ENCODE data around the gene ZNF507.

The ZNF507 gene

DNA sequence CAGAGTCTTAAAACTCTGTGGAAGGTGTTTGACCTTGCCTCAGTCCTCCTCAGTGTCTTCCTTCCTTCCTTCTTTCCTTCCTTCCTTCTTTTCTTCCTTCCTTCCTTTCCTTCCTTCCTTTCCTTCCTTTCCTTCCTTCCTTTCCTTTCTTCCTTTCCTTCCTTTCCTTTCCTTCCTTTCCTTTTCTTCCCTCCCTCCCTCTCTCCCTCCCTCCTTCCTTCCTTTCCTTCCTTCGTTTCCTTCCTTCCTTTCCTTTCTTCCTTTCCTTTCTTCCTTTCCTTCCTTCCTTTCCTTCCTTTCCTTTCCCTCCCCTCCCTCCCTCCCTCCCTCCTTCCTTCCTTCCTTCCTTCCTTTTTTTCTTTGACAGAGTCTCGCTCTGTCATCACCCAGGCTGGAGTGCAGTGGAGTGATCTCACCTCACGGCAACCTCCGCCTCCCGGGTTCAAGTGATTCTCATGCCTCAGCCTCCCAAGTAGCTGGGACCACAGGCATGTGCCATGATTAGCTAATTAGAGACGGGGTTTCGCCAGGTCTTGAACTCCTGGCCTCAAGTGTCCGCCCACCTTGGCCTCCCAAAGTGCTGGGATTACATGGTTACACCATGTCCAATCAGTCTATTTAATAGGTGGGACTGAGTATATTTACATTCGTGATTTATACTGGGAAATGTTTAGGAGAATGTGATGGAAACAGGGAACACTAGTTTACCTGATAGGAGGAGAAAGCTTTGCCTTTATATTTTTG, 16.3 kb downstream of the ZNF507 start:
- Histone ChIP-seq H3K9me3 (ENCODE audit: insufficient read depth, low read length) (no peaks in the 10 kb centered on the region), H3K9ac (ENCODE audit: insufficient read length, low read depth) (no peak overlapping the region), H3K36me3 (ENCODE audit: insufficient read depth, insufficient read length, low read length) (peaks cover 79% of the 10 kb centered on the region), H3K4me3 (ENCODE audit: insufficient read length, low read depth) (no peak overlapping the region), H3K27me3 (ENCODE audit: insufficient read depth, insufficient read length) (no peaks in the 10 kb centered on the region), H3K4me1 (ENCODE audit: insufficient read depth, insufficient read length) (no peaks in the 10 kb centered on the region)
- no peak for TF ChIP-seq ZNF274 (IDR thresholded peaks at IDR 0.05; ENCODE audit: low read depth, low read length)
- no peak for TF ChIP-seq SUZ12 (IDR thresholded peaks at IDR 0.05; ENCODE audit: extremely low read depth, insufficient read depth, insufficient read length)
- no peak for TF ChIP-seq YY1 (IDR thresholded peaks at IDR 0.05; ENCODE audit: insufficient read depth, insufficient read length)
- DNase-seq (ENCODE audit: low read depth, low spot score) = no peak

GRCh38 chr19:32362318-32362691, 16.9 kb downstream of the ZNF507 start:
- H3K9me3 ChIP-seq (ENCODE audit: insufficient read depth, low read length) = no peaks in the 10 kb centered on the region
- H3K4me3 ChIP-seq (ENCODE audit: insufficient read length, low read depth) = no peak overlapping the region
- TF ChIP-seq SUZ12 (IDR thresholded peaks at IDR 0.05; ENCODE audit: extremely low read depth, insufficient read depth, insufficient read length) = no peak
- TF ChIP-seq ZNF274 (IDR thresholded peaks at IDR 0.05; ENCODE audit: low read depth, low read length) = no peak
- TF ChIP-seq YY1 (IDR thresholded peaks at IDR 0.05; ENCODE audit: insufficient read depth, insufficient read length) = no peak
- H3K27me3 ChIP-seq (ENCODE audit: insufficient read depth, insufficient read length) = no peaks in the 10 kb centered on the region
- H3K9ac ChIP-seq (ENCODE audit: insufficient read length, low read depth) = no peak overlapping the region
- H3K4me1 ChIP-seq (ENCODE audit: insufficient read depth, insufficient read length) = no peaks in the 10 kb centered on the region
- peaks cover 79% of the 10 kb centered on the region for H3K36me3 ChIP-seq (ENCODE audit: insufficient read depth, insufficient read length, low read length)
- no peak for DNase-seq (ENCODE audit: low read depth, low spot score)

DNA sequence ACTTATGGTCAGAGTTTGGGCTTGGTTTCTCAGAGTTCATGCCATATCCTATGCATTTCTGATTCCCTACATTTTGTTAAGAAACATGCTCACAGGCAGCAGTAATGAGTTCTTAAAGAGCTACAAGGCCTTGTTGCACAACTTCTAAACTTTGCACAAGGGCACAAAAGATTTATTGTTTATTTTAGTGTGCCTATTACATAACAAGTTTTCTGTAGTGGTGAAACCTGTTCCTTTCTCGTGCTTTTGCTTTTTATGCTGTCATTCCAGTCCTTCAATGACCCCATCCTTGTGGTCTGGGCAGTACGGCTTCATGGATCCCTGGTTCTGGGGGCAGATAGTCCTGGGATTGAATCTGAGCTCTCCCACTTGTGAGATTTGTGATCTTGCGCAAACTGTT, 17.8 kb downstream of the ZNF507 start:
- Histone ChIP-seq H3K4me3 (ENCODE audit: insufficient read length, low read depth) (no peak overlapping the region), H3K9me3 (ENCODE audit: insufficient read depth, low read length) (no peaks in the 10 kb centered on the region), H3K36me3 (ENCODE audit: insufficient read depth, insufficient read length, low read length) (peaks cover 76% of the 10 kb centered on the region), H3K27me3 (ENCODE audit: insufficient read depth, insufficient read length) (no peaks in the 10 kb centered on the region), H3K9ac (ENCODE audit: insufficient read length, low read depth) (no peak overlapping the region), H3K4me1 (ENCODE audit: insufficient read depth, insufficient read length) (no peaks in the 10 kb centered on the region)
- DNase-seq (ENCODE audit: low read depth, low spot score) = no peak
- TF ChIP-seq YY1 (IDR thresholded peaks at IDR 0.05; ENCODE audit: insufficient read depth, insufficient read length) (no peak), SUZ12 (IDR thresholded peaks at IDR 0.05; ENCODE audit: extremely low read depth, insufficient read depth, insufficient read length) (no peak), ZNF274 (IDR thresholded peaks at IDR 0.05; ENCODE audit: low read depth, low read length) (no peak)

DNA sequence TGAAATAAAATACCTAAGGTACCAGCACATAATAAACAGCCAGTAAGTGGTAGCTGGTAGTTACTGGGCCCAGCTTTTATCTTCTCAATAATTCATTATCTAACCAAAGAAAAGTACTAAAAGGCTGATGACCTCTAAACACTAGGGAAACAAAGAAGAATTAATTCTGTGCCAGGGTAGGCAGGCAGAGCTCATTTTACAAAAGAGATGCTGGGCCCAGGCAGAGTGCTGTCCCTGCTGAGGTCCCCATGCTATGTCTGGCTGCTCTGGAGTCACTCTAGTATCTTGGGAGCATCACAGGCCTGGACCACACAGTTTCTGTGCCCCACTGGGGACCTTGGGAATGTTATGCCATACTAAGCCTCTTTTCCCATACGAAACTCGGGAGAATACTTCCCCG, 18.2 kb downstream of the ZNF507 start:
- Histone ChIP-seq H3K9me3 (ENCODE audit: insufficient read depth, low read length) (no peaks in the 10 kb centered on the region), H3K27me3 (ENCODE audit: insufficient read depth, insufficient read length) (no peaks in the 10 kb centered on the region), H3K36me3 (ENCODE audit: insufficient read depth, insufficient read length, low read length) (peaks cover 72% of the 10 kb centered on the region), H3K4me1 (ENCODE audit: insufficient read depth, insufficient read length) (no peaks in the 10 kb centered on the region), H3K9ac (ENCODE audit: insufficient read length, low read depth) (no peak overlapping the region), H3K4me3 (ENCODE audit: insufficient read length, low read depth) (no peak overlapping the region)
- TF ChIP-seq SUZ12 (IDR thresholded peaks at IDR 0.05; ENCODE audit: extremely low read depth, insufficient read depth, insufficient read length) = no peak
- TF ChIP-seq YY1 (IDR thresholded peaks at IDR 0.05; ENCODE audit: insufficient read depth, insufficient read length) = no peak
- TF ChIP-seq ZNF274 (IDR thresholded peaks at IDR 0.05; ENCODE audit: low read depth, low read length) = no peak
- DNase-seq (ENCODE audit: low read depth, low spot score) = no peak

DNA sequence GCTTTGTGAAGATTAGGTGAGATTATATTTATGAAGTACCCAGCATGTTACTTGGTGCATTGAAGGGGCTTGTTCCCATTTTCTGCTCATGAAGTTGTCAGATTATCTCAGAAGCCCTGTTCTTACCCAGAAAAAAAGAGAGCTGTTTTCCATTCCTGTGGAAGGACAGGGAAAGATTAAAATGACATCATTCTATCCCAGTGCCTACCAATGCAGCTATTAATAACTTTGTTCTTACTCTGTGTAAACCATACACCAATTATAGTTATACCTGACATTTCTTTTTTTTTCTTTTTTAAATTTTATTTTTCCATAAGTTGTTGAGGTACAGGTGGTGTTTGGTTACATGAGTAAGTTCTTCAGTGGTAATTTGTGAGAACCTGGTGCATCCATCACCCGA, 18.6 kb downstream of the ZNF507 start:
- Histone ChIP-seq H3K4me3 (ENCODE audit: insufficient read length, low read depth) (no peak overlapping the region), H3K4me1 (ENCODE audit: insufficient read depth, insufficient read length) (no peaks in the 10 kb centered on the region), H3K9me3 (ENCODE audit: insufficient read depth, low read length) (no peaks in the 10 kb centered on the region), H3K9ac (ENCODE audit: insufficient read length, low read depth) (no peak overlapping the region), H3K27me3 (ENCODE audit: insufficient read depth, insufficient read length) (no peaks in the 10 kb centered on the region), H3K36me3 (ENCODE audit: insufficient read depth, insufficient read length, low read length) (peaks cover 72% of the 10 kb centered on the region)
- DNase-seq (ENCODE audit: low read depth, low spot score) = no peak
- TF ChIP-seq SUZ12 (IDR thresholded peaks at IDR 0.05; ENCODE audit: extremely low read depth, insufficient read depth, insufficient read length) = no peak
- no peak for TF ChIP-seq YY1 (IDR thresholded peaks at IDR 0.05; ENCODE audit: insufficient read depth, insufficient read length)
- TF ChIP-seq ZNF274 (IDR thresholded peaks at IDR 0.05; ENCODE audit: low read depth, low read length) = no peak

- no peak for DNase-seq (ENCODE audit: low read depth, low spot score)
- Histone ChIP-seq H3K27me3 (ENCODE audit: insufficient read depth, insufficient read length) (no peaks in the 10 kb centered on the region), H3K9me3 (ENCODE audit: insufficient read depth, low read length) (no peaks in the 10 kb centered on the region), H3K36me3 (ENCODE audit: insufficient read depth, insufficient read length, low read length) (peaks cover 63% of the 10 kb centered on the region), H3K4me3 (ENCODE audit: insufficient read length, low read depth) (no peak overlapping the region), H3K9ac (ENCODE audit: insufficient read length, low read depth) (no peak overlapping the region), H3K4me1 (ENCODE audit: insufficient read depth, insufficient read length) (no peaks in the 10 kb centered on the region)
- TF ChIP-seq YY1 (IDR thresholded peaks at IDR 0.05; ENCODE audit: insufficient read depth, insufficient read length) = no peak
- TF ChIP-seq SUZ12 (IDR thresholded peaks at IDR 0.05; ENCODE audit: extremely low read depth, insufficient read depth, insufficient read length) = no peak
- no peak for TF ChIP-seq ZNF274 (IDR thresholded peaks at IDR 0.05; ENCODE audit: low read depth, low read length)
Observed at GRCh38 chr19:32367063-32367462, 21.7 kb downstream of the ZNF507 start.

DNA sequence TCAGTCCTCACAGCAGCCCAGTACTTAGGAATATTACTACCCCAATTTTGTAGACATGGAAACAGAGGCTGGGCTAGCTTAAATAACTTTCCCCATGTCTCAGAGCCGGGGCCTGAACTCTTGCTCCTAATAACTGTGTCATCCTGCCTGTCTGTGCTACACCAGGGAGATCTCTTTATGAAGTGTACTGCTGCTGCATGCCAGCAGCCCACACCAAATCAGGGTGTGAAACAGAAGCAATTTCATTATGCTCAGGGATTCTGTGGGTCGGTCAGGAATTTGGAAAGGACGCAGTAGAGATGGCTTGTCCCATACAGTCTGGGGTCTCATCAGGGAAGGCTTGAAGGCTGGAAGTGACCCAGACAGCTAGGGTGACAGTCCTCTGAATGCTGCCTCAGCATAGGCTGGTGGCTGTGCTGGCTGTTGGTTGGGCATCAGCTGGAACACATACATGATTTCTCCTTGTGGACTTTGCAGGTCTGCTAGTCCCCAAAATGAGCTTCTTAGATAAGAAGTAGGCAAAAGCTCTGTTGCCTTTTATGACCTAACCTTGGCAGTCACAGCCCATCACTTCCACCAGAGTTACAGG, 22.6 kb downstream of the ZNF507 start:
- TF ChIP-seq ZNF274 (IDR thresholded peaks at IDR 0.05; ENCODE audit: low read depth, low read length) (no peak), SUZ12 (IDR thresholded peaks at IDR 0.05; ENCODE audit: extremely low read depth, insufficient read depth, insufficient read length) (no peak), YY1 (IDR thresholded peaks at IDR 0.05; ENCODE audit: insufficient read depth, insufficient read length) (no peak)
- no peaks in the 10 kb centered on the region for H3K9me3 ChIP-seq (ENCODE audit: insufficient read depth, low read length)
- peaks cover 63% of the 10 kb centered on the region for H3K36me3 ChIP-seq (ENCODE audit: insufficient read depth, insufficient read length, low read length)
- no peak for DNase-seq (ENCODE audit: low read depth, low spot score)
- no peaks in the 10 kb centered on the region for H3K27me3 ChIP-seq (ENCODE audit: insufficient read depth, insufficient read length)
- no peak overlapping the region for H3K4me3 ChIP-seq (ENCODE audit: insufficient read length, low read depth)
- no peak overlapping the region for H3K9ac ChIP-seq (ENCODE audit: insufficient read length, low read depth)
- H3K4me1 ChIP-seq (ENCODE audit: insufficient read depth, insufficient read length) = no peaks in the 10 kb centered on the region

Measured in NT2/D1 (cell line).